SK-N-SH treated with all-trans-retinoic acid at 6 μM for 48 hours (cell line): ENCODE data around the gene RNF145.
"Not testable (repeated sequence)": the region's sequence is repeated elsewhere in the genome, so short reads cannot be mapped to it uniquely, and the experiment has no call there.

Experiments used
- ATAC-seq: fragments of 200-7000 bp; cut with Tn5 transposase; 3 replicates; pipeline ENCODE4 v1.9.1; 2020; ENCODE audit warnings: mild to moderate bottlenecking, moderate library complexity
- ARNTL ChIP-seq: fragments of 450-650 bp; formaldehyde crosslinking; IDR thresholded peaks from 2 replicates; pipeline ENCODE4 v1.5.0; 2020; ENCODE audit warnings: low read depth, mild to moderate bottlenecking, moderate library complexity, borderline replicate concordance
- BACH2 ChIP-seq: fragments of 250-450 bp; sonication (Bioruptor Pico); IDR thresholded peaks from 2 replicates; pipeline ENCODE4 v1.9.0; 2021; ENCODE audit warnings: mild to moderate bottlenecking, borderline replicate concordance
- CREB5 ChIP-seq: fragments of 250-450 bp; sonication (Bioruptor Pico); IDR thresholded peaks from 2 replicates; pipeline ENCODE4 v1.5.1; 2020; ENCODE audit warnings: low read depth, mild to moderate bottlenecking, moderate library complexity
- CSRNP3 ChIP-seq: fragments of 250-450 bp; sonication (Bioruptor Pico); IDR thresholded peaks from 2 replicates; pipeline ENCODE4 v1.5.1; 2021; ENCODE audit warnings: mild to moderate bottlenecking, moderate library complexity
- ESRRG ChIP-seq: fragments of 250-450 bp; sonication (Bioruptor Pico); IDR thresholded peaks from 2 replicates; pipeline ENCODE4 v1.6.1; 2021; ENCODE audit warnings: mild to moderate bottlenecking
- GLIS3 ChIP-seq: fragments of 250-450 bp; sonication (Bioruptor Pico); IDR thresholded peaks from 2 replicates; pipeline ENCODE4 v1.5.0; 2020; ENCODE audit warnings: mild to moderate bottlenecking, moderate library complexity
- OSR1 ChIP-seq: fragments of 250-450 bp; sonication (Bioruptor Pico); IDR thresholded peaks from 2 replicates; pipeline ENCODE4 v1.8.0; 2022; ENCODE audit warnings: moderate library complexity, mild to moderate bottlenecking, inconsistent platforms
- PATZ1 ChIP-seq: fragments of 250-450 bp; sonication (Bioruptor Pico); IDR thresholded peaks from 2 replicates; pipeline ENCODE4 v1.8.0; 2020; ENCODE audit warnings: mild to moderate bottlenecking, moderate library complexity, borderline replicate concordance
- POU6F1 ChIP-seq: fragments of 250-450 bp; sonication (Bioruptor Pico); IDR thresholded peaks from 2 replicates; pipeline ENCODE4 v1.8.0; 2021; ENCODE audit warnings: low read depth, mild to moderate bottlenecking, moderate library complexity, borderline replicate concordance
- PPARA ChIP-seq: fragments of 250-450 bp; sonication (Bioruptor Pico); IDR thresholded peaks from 2 replicates; pipeline ENCODE4 v1.5.0; 2020; ENCODE audit warnings: mild to moderate bottlenecking, borderline replicate concordance
- RARB ChIP-seq: fragments of 250-450 bp; sonication (Bioruptor Pico); IDR thresholded peaks from 2 replicates; pipeline ENCODE4 v1.8.0; 2021; ENCODE audit warnings: mild to moderate bottlenecking, moderate library complexity
- SNAI2 ChIP-seq: fragments of 250-450 bp; sonication (Bioruptor Pico); IDR thresholded peaks from 2 replicates; pipeline ENCODE4 v1.5.0; 2020; ENCODE audit warnings: mild to moderate bottlenecking, moderate library complexity
- TCF4 ChIP-seq: fragments of 250-450 bp; sonication (Bioruptor Pico); IDR thresholded peaks from 2 replicates; pipeline ENCODE4 v1.8.0; 2021; ENCODE audit warnings: mild to moderate bottlenecking, moderate library complexity, borderline replicate concordance
- TOX ChIP-seq: fragments of 250-450 bp; sonication (Bioruptor Pico); IDR thresholded peaks from 2 replicates; pipeline ENCODE4 v1.8.0; 2021; ENCODE audit warnings: mild to moderate bottlenecking, moderate library complexity, borderline replicate concordance
- TSHZ2 ChIP-seq: fragments of 250-450 bp; sonication (Bioruptor Pico); IDR thresholded peaks from 2 replicates; pipeline ENCODE4 v1.5.0; 2020; ENCODE audit warnings: mild to moderate bottlenecking, moderate library complexity
- ZC3H10 ChIP-seq: fragments of 250-450 bp; sonication (Bioruptor Pico); IDR thresholded peaks from 2 replicates; pipeline ENCODE4 v1.5.1; 2021; ENCODE audit warnings: mild to moderate bottlenecking, moderate library complexity
- ZFP3 ChIP-seq: fragments of 250-450 bp; sonication (Bioruptor Pico); IDR thresholded peaks from 2 replicates; pipeline ENCODE4 v1.5.0; 2020; ENCODE audit warnings: mild to moderate bottlenecking, moderate library complexity
- ZFP30 ChIP-seq: fragments of 450-650 bp; formaldehyde crosslinking; IDR thresholded peaks from 2 replicates; pipeline ENCODE4 v1.5.0; 2022; ENCODE audit warnings: mild to moderate bottlenecking, moderate library complexity
- ZNF565 ChIP-seq: fragments of 450-650 bp; formaldehyde crosslinking; conservative IDR thresholded peaks from 2 replicates; pipeline ENCODE4 v1.5.0; 2020; ENCODE audit warnings: low read depth, mild to moderate bottlenecking, moderate library complexity
- ZNF70 ChIP-seq: fragments of 450-650 bp; formaldehyde crosslinking; IDR thresholded peaks from 2 replicates; pipeline ENCODE4 v1.5.0; 2020; ENCODE audit warnings: mild to moderate bottlenecking, moderate library complexity

Gene RNF145

GRCh38 chr5:159241946-159242552 is 32.7 kb upstream of the RNF145 start:
- ATAC-seq = no peak
- TF ChIP-seq CSRNP3 (CRISPR knock-in tag) (no peak), ESRRG (CRISPR knock-in tag) (no peak), PATZ1 (no peak), TOX (no peak), ZC3H10 (CRISPR knock-in tag) (no peak), ZNF565 (no peak), POU6F1 (CRISPR knock-in tag) (no peak), TCF4 (no peak), BACH2 (CRISPR knock-in tag) (no peak), ARNTL (no peak), ZNF70 (CRISPR knock-in tag) (no peak), ZFP30 (CRISPR knock-in tag) (no peak), CREB5 (CRISPR knock-in tag) (no peak), ZFP3 (CRISPR knock-in tag) (no peak), OSR1 (no peak), TSHZ2 (no peak)

GRCh38 chr5:159240301-159240870 is 31.0 kb upstream of the RNF145 start:
- TF ChIP-seq RARB (CRISPR knock-in tag) (no peak), GLIS3 (CRISPR knock-in tag) (no peak), BACH2 (CRISPR knock-in tag) (no peak), ZNF70 (CRISPR knock-in tag) (no peak), PPARA (CRISPR knock-in tag) (no peak), SNAI2 (CRISPR knock-in tag) (no peak), ARNTL (no peak)
- ATAC-seq = peak; percentile 60

GRCh38 chr5:159235871-159236520 is 26.6 kb upstream of the RNF145 start:
- not testable (repeated sequence) for ATAC-seq
